Stimulated activated CD4-positive, alpha-beta T cell treated with anti-CD3 and anti-CD28 coated beads, TNF-alpha, amount 100 ng/mL, for 24 hours (primary cell): ENCODE data around the gene MSI2.

ENCODE experiments used
- DNase-seq, 3 experiments: peaks; one replicate each; pipeline ENCODE4 v3.0.0-alpha.2; 2020; ENCODE audit warnings: low read depth in 3 of 3

The MSI2 gene

DNA sequence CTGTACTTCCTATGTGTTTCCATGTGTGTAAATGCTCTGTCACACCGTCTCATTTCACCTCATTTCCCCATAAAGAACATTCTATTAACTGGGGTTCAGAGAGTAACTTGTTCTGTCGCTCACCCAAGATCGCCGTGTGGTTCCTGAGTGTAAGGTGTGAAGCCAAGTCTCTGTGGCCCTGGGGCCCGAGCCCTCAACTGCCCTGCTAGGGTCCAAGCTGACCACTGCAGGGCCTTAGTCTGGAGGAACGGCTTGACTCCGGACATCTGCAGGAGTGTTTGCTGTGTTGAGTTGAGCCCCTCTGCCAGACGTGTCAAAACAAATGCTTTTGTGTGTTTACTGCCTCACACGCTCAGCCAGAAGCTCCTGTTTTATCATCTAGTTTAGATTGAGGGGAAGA, 244.7 kb downstream of the MSI2 start:
- DNase-seq = no peak

DNA sequence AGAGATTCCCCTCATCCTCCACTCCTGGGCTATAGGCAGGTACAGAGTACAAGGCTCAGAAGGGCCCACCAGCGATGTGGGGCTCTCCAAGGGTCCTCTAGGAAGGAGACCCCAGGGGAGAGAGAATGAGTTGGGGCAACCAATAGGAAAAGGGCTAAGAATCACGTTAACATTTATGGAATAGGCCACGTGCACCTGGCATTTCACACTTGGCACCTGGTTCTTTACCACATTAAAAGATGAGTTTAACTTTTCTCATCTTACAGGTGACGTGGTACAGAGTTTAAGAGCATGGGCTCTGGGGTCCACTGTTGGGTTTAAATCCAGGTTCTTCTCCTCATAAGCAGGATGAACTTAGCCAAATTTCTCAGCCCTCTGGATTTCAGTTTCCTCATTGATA, 245.7 kb downstream of the MSI2 start:
- no peak for DNase-seq

DNA sequence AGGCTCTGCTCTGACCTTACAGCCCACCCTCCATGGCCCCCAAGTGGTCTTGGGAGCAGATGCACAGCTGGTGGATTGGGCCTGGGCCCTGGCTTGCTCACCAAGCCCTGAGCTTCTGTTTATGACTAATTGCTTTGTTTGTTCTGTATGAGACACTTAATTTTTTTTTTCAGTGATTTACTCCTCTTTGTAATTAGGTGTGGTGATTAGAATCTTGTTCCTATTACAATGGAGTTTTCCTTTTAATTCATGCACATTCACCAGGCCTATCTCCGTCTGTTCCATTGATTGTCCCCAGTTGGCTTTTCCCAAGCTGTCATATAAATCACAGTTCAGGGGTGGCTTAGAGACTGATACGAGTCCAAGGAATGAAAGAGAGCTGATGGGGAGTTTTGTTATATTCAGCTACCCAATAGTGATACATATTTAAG, 246.5 kb downstream of the MSI2 start:
- no peak for DNase-seq

DNA sequence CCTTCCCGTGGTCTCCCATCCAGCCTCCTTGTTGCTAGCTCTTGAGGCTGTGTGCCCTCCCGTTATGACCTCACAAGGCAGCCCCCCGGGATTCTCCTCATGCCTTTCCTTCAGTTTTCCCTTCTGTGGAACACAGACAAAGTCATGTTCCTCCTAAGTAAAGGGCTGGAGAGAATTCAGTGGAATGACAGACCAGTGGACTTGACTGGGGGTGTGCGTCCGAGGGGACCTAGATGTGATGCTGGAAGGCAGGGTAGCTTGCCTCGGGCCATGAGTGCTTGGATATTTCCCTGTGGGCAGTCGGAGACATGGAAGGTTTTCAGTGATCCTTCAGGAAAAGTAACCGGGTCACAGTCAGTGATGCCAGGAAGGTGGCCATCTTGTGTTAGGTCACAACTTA, 247.9 kb downstream of the MSI2 start:
- DNase-seq = no peak

DNA sequence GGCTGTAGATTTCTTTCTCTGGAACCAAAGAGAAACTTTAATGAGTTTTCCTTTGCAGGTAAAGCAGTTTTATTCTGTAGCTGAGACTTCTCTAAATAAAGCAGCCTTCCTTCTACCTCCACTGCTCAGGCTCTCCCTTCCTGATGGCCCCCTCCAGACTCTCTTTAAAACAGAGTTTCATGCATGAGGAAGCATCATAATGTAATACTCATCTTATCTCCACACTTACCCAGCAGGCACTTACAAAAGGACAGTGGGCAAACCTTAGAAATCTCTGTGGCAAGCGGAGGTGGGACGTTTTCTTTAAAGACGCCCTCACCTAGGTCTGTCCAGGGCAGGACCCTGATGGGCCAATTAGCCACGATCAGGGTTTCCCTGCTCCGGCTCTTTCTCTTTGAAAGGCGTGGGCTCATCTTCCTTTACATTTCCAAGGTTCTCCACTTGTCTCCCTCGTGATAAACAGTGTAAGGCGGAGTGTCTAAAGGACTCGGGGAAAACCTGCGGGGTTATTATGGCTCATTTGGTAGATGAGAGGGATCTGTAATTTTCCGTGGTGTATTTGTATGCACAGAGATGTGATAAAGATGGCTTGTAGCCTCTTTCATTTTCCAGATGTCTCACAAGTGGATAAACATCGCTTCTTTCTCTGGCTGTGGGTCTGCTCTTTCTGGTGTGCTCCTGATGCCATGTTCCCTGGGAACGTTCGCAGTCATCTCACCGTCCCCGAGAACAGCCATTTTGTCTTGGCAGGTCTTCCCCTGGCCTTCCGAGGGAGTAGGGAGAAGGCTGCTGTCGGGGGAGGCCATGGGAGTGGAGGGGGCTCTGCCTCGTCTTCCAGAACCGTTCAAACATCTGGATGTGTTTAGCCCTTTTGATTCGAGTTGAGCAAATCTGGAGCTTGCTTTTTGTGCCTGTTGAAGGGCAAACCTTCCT, 249.8 kb downstream of the MSI2 start:
- DNase-seq = no peak

DNA sequence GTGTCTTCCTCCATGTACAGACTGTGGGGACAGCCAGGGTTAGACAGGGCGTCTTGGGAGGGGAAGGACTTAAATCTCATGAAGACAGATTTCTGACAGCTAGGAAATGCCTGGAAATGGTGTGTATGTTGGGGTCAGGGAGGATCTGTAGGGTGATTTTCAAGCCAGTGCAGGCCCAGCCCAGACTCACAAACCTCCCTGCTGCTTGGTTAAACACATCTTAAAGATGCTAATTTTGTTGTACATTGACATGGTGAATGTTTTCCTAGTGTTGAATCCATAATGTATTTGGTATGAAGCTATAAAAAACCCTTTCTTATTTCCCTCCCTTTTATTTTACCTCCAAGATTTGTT, 250.4 kb downstream of the MSI2 start:
- no peak for DNase-seq

DNA sequence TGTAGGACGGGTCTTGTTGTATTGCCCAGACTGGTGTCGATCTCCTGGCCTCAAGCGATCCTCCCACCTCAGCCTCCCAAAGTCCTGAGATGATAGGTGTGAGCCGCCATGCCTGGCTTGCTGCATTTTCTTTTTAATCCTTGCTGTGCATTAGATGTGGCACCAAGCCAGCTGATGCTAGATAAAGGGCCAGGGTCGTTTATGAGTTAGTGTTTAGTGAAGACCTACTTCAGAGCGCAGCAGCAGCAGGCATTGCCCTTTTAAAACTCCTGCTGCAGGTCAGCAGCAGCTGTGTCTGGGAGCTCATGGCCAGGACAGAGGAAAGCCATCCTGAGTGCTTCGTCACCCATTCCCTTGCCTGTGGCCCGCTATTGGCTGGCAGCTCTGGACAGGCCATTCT, 251.5 kb downstream of the MSI2 start:
- no peak for DNase-seq

DNA sequence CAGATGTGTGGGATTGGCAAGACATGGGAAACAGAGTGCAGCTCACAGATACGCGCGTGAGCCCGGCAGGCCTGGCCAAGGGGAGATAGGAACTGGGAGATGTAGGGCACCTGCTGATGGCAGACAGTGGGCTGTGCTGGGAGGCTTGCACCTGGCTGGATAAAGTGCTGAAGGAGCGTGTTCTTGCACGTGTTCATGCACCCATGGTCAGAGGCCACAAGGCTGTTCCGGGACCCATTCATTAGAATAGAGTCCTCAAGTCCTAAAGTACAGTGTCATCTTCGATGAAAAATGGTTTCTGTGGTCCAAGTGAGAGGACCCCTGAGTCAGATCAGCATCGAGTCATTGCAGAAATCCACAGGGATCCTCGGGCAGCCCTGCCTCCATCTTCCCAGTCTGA, 252.3 kb downstream of the MSI2 start:
- DNase-seq = no peak

DNA sequence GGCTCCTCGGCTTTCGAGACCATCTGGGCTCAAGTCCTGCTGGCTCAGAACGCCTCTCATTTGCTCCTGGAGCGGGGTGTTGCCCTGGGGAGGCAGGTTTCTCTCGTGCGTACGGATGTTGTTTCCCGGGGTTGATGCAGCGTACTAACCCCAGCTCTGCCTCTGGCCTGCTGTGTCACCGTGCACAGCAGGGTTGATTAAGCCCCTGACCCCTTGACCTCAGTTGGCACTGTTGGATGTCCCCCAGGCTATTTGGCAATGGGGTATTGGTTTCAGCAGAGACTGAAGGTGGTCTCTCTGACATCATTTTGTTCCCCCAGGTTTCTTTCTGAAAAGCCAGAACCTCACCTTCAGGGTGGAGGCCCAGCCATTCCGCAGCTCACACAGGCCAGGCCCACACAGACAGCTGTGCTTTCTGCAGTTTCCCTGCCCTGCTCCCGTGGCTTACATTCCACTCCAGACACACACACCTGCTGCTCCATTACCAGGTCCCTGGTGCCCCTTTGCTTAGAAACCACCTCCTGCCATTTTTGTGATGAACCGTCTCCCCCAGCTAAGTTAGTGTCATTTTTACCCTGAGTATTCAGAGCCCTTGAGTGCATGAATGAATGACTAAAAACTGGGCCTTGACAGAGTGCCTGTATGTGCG, 255.3 kb downstream of the MSI2 start:
- DNase-seq = no peak

DNA sequence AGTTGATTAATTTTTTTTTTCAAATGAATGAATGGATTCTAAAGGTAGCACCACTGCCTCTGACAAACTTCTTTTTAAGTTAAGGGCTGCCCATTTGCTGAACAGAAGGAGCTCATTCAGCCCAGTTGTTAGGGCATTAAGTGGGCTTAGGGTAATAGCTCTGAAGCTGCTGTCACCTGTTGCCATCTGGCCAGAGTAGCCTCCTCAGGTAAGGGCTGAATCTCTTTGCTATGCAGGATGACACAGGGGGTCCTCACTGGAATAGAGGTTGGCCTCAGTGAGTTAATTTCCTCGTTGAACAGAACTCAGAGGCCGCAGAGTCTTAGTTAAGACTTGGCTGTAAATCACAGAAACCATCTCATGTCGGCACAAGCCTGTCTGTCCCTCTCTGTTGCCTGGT, 255.9 kb downstream of the MSI2 start:
- no peak for DNase-seq

DNA sequence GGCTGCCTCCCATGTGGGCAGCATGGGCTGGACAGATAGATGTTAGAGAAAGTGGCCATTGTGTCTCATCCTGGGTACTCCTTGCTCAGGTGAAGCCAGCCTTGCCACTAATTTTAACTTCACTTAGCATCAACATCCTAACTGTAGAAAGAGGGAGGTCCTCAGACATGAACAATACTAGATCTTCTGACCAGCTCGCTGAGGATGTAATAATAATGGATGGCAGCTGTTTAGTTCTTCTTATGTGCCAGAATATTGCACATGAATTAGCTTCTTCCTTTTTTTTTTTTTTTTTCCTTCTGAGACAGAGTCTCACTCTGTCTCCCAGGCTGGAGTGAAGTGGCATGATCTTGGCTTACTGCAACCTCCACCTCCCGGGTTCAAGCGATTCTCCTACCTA, 256.4 kb downstream of the MSI2 start:
- no peak for DNase-seq

DNA sequence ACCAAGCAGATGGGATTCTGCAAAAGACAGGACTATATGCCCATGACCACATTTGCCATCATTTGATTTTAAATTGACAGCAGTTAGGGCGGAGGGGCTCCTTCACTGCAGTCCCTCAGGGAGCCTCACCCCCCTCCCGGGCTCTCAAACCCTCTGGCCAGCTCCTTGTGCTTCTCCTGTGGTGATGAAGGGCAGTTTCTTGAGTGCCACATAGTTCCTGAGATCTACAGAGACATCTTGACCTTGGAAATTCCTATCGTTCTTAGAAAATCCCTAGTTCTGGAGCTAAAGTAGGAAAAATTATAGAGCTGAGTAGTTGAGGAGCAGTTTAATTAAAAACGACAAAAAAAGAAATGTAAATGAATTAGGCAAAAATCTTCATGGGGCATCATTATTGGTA, 257.2 kb downstream of the MSI2 start:
- DNase-seq = no peak

DNA sequence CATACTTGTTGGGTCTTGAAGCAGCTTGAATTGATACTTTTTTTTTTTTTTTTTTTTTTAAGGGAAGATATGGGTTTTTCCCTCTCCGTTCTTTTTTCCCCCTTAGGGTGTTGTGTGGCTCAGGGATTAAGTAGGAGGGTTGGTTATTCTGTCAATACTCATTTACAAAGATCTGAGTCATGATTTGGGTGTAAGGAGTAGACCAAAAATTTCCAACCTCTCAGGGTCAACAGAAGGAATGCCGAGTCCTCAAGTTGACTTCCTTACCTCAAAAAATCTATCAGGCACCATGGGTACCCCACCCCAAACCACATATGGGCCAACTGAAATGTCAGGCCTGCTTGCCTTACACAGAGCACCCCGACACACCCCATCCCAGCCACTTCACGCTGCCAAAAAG, 258.3 kb downstream of the MSI2 start:
- no peak for DNase-seq

DNA sequence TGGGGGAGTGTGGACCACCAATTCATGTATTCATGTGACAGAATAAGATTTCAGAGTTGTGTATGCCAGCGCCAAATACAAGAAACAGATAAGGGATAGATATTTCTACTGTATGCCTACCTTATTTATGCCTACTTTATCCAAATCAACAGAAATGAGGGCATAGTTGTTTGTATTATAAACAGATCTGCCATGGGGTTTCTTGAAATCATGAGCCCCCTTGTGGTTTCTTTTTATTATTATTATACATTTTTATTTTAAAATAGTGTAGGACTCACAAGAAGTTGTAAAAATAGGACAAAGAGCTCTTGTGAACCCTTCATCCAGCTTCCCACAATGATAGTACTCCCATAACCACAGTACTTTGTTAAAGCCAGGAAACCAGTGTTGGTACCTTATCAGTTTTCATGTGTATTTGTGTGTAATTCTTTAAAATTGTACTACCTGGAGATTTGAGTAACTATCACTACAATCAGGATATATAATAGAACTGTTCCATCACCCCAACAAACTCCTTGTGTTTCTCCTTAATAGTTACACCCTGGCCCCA, 259.4 kb downstream of the MSI2 start:
- DNase-seq = no peak

DNA sequence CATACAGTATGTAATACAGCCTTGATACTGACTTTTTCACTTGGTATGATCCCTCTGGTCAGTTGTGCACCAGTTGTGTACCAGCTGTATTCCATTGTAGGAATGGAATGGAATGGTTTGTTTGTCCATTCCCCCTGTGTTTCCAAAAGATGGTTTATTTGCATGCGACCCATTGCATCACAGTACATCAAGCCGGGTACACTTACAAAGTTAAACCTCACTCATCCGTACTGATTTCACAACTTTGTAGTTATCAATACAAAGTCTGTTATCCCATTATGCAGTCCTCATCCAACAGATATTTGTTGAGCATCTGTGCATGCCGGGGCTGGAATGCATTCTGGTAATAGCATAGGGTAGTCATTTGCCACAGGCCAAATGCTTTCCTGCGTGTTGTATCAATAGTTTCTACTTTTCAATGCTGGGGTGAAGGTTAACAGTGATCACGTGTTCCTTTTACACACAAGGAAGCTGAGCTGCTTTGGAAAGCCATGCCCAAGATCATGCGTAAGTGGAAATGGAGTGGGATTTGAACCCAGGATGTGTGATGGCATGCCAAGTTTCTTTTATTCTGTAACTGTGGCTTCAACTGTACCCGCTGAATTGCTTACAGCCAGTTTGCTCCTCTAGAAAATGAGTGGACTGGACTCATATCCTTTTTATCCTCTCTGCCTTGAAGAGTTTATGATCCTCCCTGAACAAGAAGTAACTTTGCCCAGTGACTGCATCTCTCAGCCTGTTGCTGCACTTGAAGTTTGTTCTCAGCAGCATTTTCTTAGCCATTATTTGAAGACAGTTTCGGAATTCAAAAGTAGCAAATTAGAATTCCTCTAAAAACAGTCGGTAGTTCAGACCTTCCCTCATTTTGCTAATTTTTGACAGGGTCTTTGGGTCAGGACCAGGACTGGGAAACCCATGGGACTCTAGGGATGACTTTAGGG, 260.2 kb downstream of the MSI2 start:
- no peak for DNase-seq

DNA sequence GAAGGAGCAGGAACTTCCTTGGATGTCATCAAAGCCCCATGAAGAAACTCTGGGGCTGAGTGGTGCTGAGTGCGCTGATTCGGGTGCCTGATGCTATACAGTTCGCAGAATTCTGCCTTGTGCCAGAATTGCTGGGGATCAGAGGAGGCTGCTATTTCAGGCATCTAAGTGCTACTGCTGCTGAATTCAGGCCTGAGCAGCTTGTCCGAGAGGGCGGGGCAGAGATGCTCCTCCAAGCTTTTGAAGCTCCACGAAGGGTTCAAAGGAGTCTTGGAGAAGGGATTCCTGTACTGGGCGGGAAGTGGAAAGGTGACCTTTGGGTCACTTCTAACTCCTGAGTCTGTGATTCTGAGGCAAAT, 260.9 kb downstream of the MSI2 start:
- no peak for DNase-seq

DNA sequence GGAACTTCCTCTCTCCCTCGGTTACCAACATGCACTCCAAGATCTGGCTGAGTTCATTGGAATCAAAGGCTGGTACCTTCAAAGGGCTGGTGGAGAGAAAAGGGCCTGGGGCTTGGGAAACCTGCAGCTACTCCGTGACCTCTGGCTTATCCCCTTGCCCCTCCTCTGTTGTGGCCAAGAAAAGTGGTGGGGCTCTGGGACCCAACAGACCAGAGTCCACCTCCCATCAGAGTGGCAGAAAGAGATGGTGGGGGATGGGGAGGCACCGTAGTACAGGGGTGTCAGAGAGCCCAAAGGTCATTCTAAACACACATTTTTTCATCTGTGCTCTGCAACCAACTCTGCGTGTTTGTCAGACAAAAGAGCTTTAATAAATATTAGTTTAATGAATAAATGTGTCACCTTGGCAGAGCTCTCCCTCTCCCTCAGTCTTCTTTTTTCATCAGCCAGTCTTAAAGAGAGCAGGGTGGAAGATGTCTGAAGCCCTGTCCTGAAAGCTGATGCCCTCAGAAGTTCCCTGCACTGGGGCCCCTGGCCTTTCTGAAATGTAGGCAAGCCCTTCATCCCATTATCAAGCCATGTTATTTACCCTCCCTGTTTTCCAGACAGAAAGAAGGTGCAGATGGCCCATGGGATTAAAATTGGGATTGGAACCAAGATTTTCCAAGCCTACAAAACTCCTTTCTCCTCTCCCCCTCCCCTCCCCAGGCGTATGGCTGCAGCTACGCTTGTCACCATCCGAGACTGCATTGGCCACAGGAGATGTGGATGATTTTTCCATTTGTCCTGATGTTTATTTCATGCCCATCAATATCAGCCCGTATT, 261.5 kb downstream of the MSI2 start:
- no peak for DNase-seq

DNA sequence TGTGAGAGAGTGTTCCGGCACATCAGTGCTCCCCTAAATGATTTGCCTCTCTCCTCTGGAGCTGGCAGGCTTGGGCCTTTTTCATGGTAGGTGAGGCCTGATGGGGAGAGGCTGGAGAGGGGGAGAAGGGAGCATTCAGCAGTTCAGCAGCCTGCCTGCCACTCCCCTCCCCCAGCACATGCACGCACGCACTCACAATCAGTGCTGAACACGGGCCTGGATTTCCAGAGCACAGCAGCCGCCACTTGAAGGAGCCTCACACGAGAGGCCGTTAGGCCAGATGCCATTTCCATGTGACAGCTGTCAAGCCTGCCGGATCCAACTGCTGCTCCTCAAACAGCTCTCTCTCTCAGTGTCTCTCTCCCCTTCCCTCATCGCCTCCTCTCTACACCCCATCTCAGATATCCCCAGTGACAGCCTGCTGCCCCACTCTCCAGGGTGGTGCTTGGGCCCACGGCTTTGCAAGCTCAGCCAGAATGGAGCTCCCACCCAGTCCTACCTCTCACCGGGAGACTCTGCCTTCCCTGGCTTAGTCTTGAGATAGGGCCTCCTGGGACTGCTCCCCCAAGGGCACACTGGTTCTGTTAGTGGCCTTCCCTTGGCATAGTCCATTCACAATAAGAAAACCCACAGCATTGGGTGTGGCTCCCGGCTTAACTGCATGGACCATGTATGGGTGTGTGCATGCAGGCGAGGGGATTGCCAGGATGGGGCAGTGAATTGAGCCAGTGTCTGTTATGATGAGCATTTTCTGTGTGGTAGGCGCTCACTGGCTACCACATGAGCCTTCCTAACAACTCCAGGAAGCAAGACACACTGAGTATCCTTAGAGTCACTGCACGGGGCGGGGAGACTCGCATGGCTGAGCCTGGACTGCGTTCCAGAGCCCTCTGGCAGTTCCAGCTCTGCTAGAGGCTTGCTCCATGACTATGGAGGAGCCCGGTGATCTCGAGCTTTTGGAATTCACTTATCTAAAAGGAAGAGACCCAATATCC, 262.6 kb downstream of the MSI2 start:
- no peak for DNase-seq

DNA sequence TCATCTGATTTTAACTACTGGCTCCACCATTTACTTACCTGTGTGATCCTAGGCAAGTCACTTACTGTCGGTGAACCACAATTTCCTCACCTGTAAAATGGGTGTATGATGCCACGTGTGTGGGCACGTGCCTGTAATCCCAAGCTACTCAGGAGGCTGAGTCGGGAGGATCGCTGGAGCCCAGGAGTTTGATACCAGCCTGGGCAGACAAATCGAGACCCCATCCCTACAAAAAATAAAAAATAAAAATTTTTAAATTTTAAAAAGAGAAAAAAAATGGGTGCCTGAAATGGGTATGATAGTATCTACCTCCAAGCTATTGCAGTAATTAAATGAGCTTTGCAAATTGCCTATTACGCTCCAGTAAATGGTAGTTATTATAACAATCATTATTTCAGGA, 263.5 kb downstream of the MSI2 start:
- DNase-seq = no peak

DNA sequence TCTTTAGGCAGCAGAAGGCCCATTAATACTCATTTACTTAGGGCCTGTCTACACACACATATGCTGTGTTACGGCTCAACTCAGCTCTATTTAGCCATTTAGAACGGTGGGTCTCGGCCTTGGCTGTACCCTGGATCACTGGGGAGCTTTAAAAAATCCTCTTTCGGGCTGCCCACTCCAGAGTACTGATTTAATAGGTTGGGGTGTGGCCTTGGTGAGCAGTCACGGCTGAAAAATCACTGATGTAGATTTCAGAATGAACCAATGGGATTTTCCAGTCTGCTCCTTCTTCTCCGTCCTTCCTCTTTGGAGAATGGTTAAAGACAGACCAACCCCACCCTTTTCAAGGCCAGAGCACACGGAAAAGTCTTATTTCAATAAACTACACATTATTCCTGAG, 265.3 kb downstream of the MSI2 start:
- no peak for DNase-seq
